GM10847 (cell line): ENCODE measurements around the gene B3GAT3.
A peak's percentile ranks its signal among the peaks of the same experiment; 100 is the strongest.

Experiments used
- POLR2A ChIP-seq: IDR thresholded peaks from 2 replicates; pipeline ENCODE4 v1.6.1; 2011; ENCODE audit not compliant: insufficient read length; ENCODE audit errors: extremely low read depth

B3GAT3 gene

DNA sequence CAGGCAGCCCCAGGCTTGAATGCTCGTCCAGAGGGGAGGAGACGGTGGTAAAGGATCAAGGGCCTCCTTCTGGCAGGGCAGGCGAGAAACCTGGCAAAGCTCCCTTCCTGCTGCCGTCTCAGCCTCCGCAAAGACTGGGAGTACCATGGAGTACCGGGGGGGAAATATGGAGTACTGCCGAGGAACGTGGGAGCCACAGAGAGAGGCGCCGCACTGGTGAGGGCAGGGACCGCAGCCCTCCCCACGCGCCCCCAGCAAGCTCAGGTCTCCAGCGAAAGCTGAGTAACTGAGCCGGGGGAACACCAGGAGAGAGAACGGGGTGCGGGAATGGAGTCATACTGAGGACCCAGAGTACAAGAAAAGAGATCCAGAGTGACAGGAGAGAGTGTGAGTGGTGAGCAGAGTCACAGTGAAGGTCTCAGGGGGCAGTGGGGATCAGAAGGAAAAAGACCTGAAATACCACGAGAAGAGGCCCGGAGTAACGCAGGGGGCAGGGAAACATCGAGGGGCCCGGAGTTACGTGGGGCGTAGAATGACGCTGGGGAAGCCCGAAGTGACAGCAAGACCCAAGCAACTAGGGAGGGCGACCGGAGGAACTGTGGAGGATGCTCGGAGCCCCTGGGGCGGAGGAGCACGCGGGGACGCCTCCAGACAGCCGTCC is 10.0 kb downstream of the B3GAT3 start:
- no peak for TF ChIP-seq POLR2A

DNA sequence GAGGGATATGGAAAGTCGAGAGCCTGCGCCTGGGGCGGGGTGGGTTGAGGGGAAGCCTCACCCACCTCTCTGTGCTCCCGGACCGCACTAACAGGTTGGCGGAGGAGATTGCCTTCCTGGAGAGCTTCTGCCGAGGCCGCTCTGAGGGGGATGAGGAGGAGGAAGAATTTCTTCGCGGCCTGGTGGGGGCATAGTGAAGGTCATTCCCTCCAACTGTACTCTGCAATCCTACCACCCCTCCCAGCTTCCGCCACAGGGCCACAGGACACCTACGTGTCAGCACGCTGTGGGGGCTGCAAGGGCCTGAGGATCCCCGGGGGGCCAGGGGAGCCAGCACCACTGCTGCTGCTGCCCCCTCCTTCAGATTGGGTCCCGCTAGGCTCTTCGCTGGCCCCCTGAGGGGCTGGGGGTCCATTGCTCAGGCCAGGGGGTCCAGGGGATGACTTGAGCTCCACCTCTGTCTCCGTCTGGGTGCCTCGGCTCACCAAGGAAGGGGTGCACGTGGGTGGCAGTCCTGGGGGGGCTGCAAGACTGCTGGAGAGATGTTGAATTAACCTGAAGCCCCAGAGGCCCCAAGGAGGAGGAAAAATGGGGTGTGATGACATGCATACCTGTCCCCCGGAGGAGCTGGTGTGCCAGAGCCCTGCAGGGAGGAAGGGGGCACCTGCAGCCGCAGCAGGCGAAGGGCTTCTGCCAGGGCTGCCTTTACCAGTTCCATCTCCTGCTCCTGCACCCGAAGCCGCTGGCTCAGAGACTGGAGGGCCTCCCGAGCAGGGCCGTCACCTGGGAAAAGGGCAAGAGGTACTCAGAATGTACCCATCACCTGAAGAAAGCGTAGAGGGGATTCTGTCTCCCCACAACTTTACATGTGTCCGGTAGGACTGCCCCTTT is 10.7 kb downstream of the B3GAT3 start:
- TF ChIP-seq POLR2A = no peak

DNA sequence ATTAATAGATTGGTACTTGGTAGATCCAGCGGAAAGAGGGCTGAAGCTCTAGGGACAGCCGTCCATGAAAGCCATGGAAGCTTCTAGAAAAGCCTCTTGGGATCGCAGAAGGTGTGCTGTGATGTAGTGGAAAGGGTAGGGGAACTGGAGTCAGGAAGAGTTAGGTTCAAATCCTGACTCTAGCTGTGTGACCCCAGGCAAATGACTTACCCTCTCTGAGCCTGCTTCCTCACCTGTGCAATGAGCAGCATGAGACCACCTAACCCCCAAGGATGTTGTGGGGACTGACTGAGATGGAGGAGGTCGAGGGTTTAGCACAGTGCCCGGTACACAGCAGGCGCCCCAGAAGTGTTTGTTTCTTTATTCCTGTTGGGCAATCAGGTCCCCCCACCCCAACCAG is 11.4 kb downstream of the B3GAT3 start:
- no peak for TF ChIP-seq POLR2A

DNA sequence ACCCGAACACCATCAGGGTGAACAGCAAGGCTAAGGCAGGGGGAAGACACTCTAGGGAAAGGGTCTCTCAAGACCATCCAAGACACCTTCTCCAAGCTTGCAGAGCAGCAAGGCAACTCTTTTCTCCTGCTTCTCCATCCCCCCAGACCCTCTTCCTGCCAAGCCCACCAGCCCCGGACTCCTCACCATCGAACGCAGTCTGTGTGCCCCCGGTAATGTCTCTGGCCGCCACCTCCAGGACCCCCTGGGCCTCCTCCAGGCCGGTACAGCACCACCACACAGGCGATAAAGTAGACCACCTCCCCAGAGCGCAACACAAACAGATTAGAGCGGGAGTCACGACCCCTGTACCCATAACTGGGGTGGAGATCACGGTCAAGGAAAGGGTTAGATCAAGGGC is 13.0 kb downstream of the B3GAT3 start:
- no peak for TF ChIP-seq POLR2A

DNA sequence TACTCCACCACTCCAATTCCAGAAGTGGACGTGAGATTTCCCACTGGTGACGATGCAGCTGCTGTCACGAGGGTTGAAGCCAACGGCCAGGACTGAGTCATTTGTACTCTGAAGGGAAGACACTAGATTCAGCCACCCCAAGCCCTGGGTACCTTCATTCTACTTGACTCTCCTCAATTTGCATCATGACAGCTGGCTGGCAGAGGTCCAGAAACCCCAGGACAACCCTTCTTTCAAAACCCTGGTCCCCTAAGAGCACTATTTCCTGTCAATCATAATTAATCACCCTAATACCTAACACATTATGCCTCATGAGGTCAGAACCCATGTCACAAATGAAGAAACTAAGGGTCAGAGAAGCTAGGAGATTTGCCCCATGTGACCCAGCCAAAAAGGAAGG is 14.1 kb downstream of the B3GAT3 start:
- TF ChIP-seq POLR2A = no peak

DNA sequence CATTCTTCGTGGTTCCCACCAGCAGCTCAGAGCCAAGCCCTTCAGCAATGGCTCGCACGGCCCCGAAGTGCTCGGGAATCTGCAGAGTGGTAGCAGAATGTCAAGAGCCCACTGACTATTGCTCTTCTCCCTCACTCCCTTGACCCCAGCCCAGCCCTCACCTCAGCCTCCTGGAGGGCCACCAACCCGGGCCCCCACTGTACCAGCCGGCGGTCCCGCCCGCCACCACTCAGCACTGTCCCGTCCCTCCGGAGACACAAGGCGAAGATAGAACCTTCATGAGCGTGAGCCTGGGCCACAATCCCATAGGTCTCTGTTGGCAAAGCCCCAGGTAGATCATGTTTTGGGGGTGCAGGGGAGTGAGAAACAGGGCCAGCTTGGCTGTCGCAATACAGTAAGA is 15.9 kb downstream of the B3GAT3 start:
- TF ChIP-seq POLR2A = no peak

DNA sequence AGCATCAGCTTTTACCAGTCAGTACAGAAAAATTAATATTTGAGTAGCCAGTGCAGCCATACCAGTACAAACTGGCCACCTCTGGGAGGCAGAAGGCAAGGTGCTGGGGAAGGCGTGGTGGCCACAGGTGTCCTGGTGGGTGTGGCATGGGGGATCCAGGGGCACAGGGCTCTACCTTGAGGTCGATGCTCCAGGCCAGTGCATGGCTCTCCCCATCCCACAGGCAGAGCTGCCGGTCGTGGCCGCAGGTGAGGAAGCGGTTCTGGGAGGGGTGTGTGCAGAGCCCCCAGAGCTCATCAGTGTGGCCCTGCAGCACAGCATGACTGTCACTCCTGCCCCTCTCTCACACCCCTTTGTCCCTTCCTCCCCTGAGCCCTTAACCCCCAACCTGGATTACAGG is 16.3 kb downstream of the B3GAT3 start:
- TF ChIP-seq POLR2A = no peak

DNA sequence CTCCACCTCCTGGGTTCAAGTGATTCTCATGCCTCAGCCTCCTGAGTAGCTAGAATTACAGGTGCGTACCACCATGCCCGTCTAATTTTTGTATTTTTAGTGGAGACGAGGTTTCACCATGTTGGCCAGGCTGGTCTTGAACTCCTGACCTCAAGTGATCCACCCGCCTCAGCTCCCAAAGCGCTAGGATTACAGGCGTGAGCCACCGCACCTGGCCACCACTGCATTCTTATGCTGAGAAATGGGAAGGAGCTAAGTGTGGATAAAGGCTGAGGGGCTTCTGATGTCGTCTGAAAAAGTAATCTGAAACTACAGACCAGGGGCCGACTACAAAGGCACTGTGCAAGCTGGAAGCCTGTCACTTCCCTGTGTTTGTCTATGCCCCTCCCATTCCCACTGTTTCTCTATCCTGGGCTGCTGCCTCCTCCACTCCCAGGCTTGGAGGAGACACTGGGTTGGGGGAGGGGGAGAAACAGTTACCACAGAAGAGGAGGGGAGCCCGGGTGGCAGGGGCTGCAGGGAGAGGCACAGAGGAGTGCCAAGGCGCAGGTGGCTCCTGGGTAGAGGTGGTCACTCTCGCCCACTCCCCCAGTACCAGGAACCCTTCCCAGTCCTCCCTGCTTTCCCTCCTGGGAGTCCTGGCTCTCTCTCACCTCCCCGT is 17.2 kb downstream of the B3GAT3 start:
- no peak for TF ChIP-seq POLR2A

DNA sequence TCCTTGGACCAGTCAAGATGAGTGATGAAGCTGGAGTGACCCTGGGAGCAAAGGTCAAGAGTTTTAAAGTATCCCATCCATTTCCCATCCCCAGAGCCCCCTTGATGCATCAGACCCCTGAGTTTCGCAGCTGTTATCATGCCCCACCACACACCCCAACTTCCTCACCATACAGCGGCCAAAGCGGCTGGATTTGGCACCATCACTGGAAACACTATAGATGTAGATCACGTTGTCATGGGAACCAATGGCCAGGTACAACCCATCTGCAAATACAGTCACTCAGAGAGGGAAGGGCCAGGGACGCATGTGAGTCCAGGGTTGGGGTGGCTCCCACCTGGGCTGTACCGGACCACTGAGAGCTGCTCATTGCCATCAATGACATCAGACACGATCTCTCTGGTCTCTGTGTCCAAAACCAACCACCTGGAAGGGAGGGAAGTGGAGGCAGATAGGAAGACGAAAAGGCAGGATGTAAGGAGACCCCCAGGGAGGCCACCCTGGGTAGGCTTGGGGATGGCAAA is 17.9 kb downstream of the B3GAT3 start:
- no peak for TF ChIP-seq POLR2A

DNA sequence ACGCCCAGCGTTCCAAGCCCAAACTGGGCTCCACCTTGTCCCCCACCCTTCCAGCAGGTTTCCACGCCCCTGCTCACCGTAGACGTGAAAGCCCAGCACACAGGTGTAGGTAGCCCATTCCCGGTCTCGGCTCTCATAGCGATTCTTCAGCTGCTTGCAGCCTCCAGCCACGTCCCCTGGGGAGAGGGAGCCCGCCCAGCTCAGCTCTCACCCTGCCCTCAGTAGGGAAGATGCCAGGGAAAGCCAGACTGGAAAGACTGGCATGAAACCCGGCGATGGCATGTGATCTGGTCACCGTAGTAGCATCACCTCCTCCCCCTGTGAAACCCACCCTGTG is 18.7 kb downstream of the B3GAT3 start:
- TF ChIP-seq POLR2A = no peak

DNA sequence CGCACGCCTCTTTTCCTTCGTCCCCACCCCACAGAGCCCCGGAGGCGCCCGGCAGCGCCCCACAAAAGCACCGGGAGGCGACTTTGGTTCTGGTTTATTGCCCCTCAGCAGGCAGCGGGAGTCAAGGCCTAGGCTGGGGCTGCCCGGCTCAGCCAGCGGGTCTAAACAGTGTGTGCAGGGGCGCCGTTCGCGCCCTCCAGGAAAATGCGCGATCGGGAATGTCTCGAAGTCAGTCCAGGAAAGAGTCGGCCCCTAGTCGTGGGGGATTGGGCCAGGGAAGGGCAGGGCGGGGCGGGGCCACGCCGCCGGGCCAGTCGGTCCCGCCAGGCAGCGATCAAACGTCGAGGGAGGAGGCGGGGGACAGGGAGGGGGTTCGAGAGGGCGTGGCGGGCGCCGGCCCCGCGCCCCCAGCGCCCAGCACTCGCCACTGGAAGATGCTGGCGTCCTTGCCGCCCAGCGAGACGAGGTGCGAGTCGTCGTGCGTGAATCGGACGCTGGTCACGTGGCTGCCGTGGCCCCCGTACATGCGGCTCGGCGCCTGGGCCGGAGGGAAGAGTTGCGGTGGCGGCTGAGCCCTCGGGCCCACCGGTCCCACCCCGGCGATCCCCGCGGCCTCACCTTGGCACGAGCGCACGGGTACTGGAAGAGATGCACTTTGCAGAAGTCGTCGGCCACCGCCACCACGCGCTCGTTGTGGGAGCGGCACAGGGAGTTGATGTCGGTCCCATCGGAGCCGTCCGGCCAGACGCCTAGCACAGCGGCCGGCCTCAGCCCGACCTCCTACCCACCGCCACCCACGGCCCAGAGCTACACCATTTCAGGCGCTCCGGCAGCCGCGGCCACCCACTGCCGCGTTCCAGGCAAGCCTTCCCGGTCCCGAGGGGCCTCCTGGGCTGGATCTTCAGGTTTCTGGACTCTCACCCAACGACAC is 19.4 kb downstream of the B3GAT3 start:
- peak; percentile 32 for TF ChIP-seq POLR2A

DNA sequence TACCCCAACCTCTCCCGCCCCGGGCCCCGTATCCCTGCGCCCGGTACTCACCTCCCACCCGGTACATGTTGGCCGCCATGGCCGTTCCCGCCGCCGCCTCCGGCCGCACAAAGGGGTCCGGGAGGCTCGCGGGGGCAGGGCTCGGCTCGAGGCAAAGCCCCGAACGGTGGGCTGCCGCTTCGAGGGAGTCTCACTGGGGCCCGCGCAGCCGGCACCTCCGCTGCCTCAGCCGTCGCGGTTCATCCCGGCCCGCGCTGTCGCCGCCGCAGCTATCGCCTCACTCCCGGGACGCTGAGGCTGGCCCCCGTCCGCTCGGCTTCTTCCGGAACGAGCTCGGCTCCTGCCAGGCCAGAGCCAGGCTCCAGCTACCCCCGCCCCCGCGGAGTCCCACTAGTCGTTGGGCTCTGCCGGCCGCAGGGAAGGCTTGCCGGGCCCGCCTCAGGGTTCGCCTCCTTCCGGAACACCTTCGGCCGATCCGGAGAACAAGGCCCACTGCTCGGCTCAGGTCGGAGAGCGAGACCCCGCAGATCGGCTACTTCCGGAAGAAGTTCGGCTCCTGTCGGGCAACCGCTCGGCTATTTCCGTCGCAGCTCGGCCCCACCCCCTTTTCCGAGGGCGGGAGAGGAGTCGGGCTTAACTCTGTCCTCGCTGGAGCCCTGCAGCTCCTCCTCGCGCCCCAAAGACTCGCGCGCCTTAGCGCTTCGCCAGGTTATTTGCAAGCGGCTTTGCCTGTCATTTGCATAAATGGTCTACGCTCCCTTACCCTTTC is 20.2 kb downstream of the B3GAT3 start, which contains the start of gene MTA2:
MTA2 (minus strand) TSS at position 494 of the 769 bp plus-strand sequence; CDS start at position 79, 415 bp downstream.
- peak; percentile 38 for TF ChIP-seq POLR2A

DNA sequence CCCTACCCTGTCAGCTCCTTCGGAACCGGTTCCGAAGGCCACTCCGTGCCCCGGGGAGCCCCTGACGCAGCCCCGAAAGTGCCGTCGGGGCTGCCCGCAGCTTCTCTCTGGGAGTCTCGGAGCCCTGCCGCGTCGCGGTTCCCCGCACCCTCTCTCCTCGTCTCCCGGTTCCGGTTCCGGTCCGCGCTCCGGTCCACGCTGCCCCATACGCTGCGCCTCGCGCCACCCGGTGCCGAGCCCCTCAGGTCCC is 20.7 kb downstream of the B3GAT3 start:
- TF ChIP-seq POLR2A = no peak

DNA sequence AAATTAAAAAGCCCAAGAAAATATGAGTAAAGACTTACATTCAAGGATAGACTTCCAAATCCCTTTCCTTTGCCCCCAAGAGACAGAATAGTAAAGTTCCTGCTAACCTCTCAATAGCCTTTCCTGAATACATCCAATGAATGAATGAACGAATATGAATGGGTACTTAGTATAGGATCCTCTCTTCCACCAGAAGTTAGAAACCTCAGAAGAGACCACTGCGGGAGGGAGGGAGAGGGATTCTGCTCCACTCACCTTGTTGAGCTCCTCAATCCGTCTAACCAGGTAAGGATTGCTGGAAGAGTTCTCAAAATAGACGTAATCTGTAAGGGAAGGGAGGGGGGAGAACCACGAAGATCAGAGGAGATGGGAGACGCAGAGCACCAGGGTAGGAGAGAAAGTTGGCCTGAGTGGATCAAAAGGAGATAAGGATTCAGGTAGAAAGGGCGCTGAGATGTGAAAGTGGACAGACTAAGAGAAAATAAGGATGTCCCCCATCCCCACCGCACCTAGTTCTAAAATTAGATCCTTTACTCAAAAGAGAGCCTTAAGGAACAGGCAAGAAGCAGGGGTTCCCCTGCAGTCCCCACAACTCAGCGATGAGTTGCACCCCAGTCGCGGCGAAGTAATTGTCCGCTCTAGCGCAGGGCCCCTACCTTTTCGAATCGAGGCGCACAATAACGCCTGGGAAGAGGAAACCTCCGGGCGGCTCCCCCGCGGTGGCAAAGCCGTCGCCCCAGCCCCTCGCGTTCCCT is 21.2 kb downstream of the B3GAT3 start:
- no peak for TF ChIP-seq POLR2A

DNA sequence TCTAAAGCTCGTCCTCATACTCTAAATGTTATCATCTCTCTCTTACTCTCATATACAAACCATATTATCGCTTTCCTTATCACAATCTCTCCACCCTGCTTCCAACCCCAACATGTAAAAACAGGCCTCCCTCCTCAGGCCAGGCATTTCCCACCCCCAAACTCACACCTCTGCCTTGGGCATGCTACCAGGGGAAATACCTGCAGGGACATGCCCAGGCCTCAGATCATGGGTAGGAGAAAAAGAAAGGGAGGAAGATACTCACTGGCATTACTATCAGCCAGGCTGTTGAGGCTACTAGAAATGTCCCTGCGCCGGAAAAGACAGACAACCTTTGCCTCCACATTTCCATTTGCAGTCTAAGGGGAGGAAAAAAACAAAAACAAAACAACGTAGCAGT is 21.9 kb downstream of the B3GAT3 start:
- no peak for TF ChIP-seq POLR2A
